ENCODE measurements around the gene CLSTN2. TPM values are rescaled to one million over a fixed set of nuclear protein-coding genes. Genes with fewer than 3 reads are reported as not detected.

CLSTN2 gene
- total RNA-seq, 1 experiment from 2014 or later: 0.02 TPM

- no peak overlapping the region for H2AFZ ChIP-seq (ENCODE audit: low read depth, low read length, poor library complexity, severe bottlenecking)
- no peak overlapping the region for H3K4me2 ChIP-seq (ENCODE audit: low read length)
- no peak overlapping the region for H3K27ac ChIP-seq (ENCODE audit: low read depth, low read length)
- intact Hi-C loops (cut with micrococcal nuclease): no loop called here
- ChIA-PET CTCF (no interaction called here), RAD21 (ENCODE audit: low non-redundant PET in 1 of 2, low total read pairs in 2 of 2, uncharacterized antibody in 2 of 2, unreplicated experiment in 2 of 2) (no interaction called here), POLR2A (no interaction called here)
- H3K4me3 ChIP-seq (replicated peaks in 1 of 2; ENCODE audit: low read depth in 1 of 2, low read length in 2 of 2): no peak overlapping the region
- no peaks in the 10 kb centered on the region for H3K36me3 ChIP-seq (ENCODE audit: control insufficient read depth in 1 of 2, insufficient read depth in 2 of 2, low read length in 2 of 2)
- H3K27me3 ChIP-seq (ENCODE audit: insufficient read depth, low read length): peaks cover 34% of the 10 kb centered on the region
- no peak overlapping the region for H3K9ac ChIP-seq (ENCODE audit: low read length)
- no peaks in the 10 kb centered on the region for H3K4me1 ChIP-seq (ENCODE audit: control insufficient read depth in 1 of 2, insufficient read depth in 2 of 2, low read length in 2 of 2)
- no peaks in the 10 kb centered on the region for H4K20me1 ChIP-seq (ENCODE audit: insufficient read depth)
- DNase-seq (ENCODE audit: low read depth, low spot score) (no peak), ATAC-seq (no peak)
- no peaks in the 10 kb centered on the region for H3K79me2 ChIP-seq (ENCODE audit: insufficient read depth, low read length)
- H3K9me2 ChIP-seq (ENCODE audit: insufficient read depth): no peaks in the 10 kb centered on the region
- no TSS peak for BruUV-seq (replicated peaks)
- no peaks in the 10 kb centered on the region for H3K9me3 ChIP-seq (ENCODE audit: control insufficient read depth in 1 of 2, insufficient read depth in 1 of 2, low read depth in 1 of 2, low read length in 2 of 2)
- no peak for TF ChIP-seq ZNF274 (IDR thresholded peaks at IDR 0.05; ENCODE audit: low read depth, low read length)
- TF ChIP-seq ATF3 (IDR thresholded peaks at IDR 0.05): no peak
- no peak for TF ChIP-seq CTCF (IDR thresholded peaks at IDR 0.05 in 2 of 3, conservative IDR thresholded peaks at IDR 0.05 in 1 of 3; ENCODE audit: borderline replicate concordance in 1 of 3, insufficient read depth in 1 of 3, low read depth in 2 of 3, low read length in 2 of 3)
- no peak for TF ChIP-seq JUND (IDR thresholded peaks at IDR 0.05)
- no peak for TF ChIP-seq REST (IDR thresholded peaks at IDR 0.05; ENCODE audit: low read depth)
- TF ChIP-seq YY1 (IDR thresholded peaks at IDR 0.05; ENCODE audit: extremely low read depth, insufficient replicate concordance, low read depth, low read length): no peak
- no peak for TF ChIP-seq TCF7L2 (IDR thresholded peaks at IDR 0.05; ENCODE audit: borderline replicate concordance, extremely low read depth, insufficient read depth, insufficient read length)
- TF ChIP-seq ELF1 (IDR thresholded peaks at IDR 0.05; ENCODE audit: borderline replicate concordance, low read depth): no peak
- TF ChIP-seq FOSL1 (IDR thresholded peaks at IDR 0.05; ENCODE audit: low read depth): no peak
- no peak for TF ChIP-seq RAD21 (IDR thresholded peaks at IDR 0.05; ENCODE audit: low read depth)
- no peak for TF ChIP-seq SP1 (IDR thresholded peaks at IDR 0.05; ENCODE audit: low read depth)
Observed at GRCh38 chr3:140091143-140091542, 156.2 kb downstream of the CLSTN2 start.

Data from HCT116 (cell line).